ENCODE results near the gene SSTR4. TPM values are rescaled to one million over a fixed set of nuclear protein-coding genes. Genes with fewer than 3 reads are reported as not detected.

Gene SSTR4
- total and polyA plus RNA-seq, 2 of the 13 experiments (the other 11 are each of a cell fraction or from before 2014, with no cell fraction given): not detected

- in situ Hi-C loops (cut with HindIII; ENCODE audit: extremely low pct_ligation_motif_present, low pct_unique_long_range_greater_than_20kb): no loop called here
- WGBS (ENCODE audit: low lambda C conversion rate): 61% methylated on average over 3 of the region's 3 CpGs
- Histone ChIP-seq H3K4me1 (ENCODE audit: insufficient read depth, low read length) (peaks cover 9% of the 10 kb centered on the region), H2AFZ (ENCODE audit: low read length) (no peak overlapping the region), H3K36me3 (replicated peaks in 1 of 2; ENCODE audit: control insufficient read depth in 1 of 2, insufficient read depth in 2 of 2, low read length in 2 of 2) (no peaks in the 10 kb centered on the region), H3K9me3 (ENCODE audit: low read length) (no peaks in the 10 kb centered on the region), H3K27me3 (ENCODE audit: control insufficient read depth in 1 of 2, insufficient read depth in 2 of 2, low read length in 2 of 2) (no peaks in the 10 kb centered on the region), H3K79me2 (ENCODE audit: insufficient read depth, low read length) (no peaks in the 10 kb centered on the region), H4K20me1 (ENCODE audit: insufficient read depth, low read length) (no peaks in the 10 kb centered on the region), H3K9ac (ENCODE audit: insufficient read depth, low read depth, low read length) (no peak overlapping the region), H3K27ac (ENCODE audit: extremely low read length, insufficient read depth, low read length) (no peak overlapping the region), H3K4me2 (ENCODE audit: low read depth, low read length) (no peak overlapping the region), H3K4me3 (replicated peaks in 1 of 3; ENCODE audit: insufficient read depth in 1 of 3, low read depth in 2 of 3, low read length in 3 of 3) (no peak overlapping the region)
- ChIA-PET POLR2A (no interaction called here), CTCF (ENCODE audit: low intra/inter-chr PET ratio, low total read pairs) (no interaction called here)
- BruUV-seq (replicated peaks): no TSS peak
- DNase-seq (ENCODE audit: low spot score): no peak
- FAIRE-seq: no peak
- intact Hi-C loops (cut with micrococcal nuclease; ENCODE audit: unreplicated experiment): no loop called here
- no peak for ATAC-seq
- TF ChIP-seq, protein P1, sequence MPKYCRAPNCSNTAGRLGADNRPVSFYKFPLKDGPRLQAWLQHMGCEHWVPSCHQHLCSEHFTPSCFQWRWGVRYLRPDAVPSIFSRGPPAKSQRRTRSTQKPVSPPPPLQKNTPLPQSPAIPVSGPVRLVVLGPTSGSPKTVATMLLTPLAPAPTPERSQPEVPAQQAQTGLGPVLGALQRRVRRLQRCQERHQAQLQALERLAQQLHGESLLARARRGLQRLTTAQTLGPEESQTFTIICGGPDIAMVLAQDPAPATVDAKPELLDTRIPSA (CRISPR knock-in tag; IDR thresholded peaks at IDR 0.05; ENCODE audit: borderline replicate concordance): no peak
- TF ChIP-seq DBP (CRISPR knock-in tag; IDR thresholded peaks at IDR 0.05; ENCODE audit: not compliant biosample characterization): no peak
- no peak for TF ChIP-seq RBAK (CRISPR knock-in tag; IDR thresholded peaks at IDR 0.05)
- no peak for TF ChIP-seq FLYWCH1 (CRISPR knock-in tag; IDR thresholded peaks at IDR 0.05)
- TF ChIP-seq MAZ (IDR thresholded peaks at IDR 0.05; ENCODE audit: borderline replicate concordance, low read depth, low read length): no peak
- TF ChIP-seq MAZ (CRISPR knock-in tag; IDR thresholded peaks at IDR 0.05; ENCODE audit: low read depth): no peak
- no peak for TF ChIP-seq ZNF616 (CRISPR knock-in tag; IDR thresholded peaks at IDR 0.05; ENCODE audit: low read depth)
- no peak for TF ChIP-seq ZFP36L2 (CRISPR knock-in tag; IDR thresholded peaks at IDR 0.05)
- no peak for TF ChIP-seq ZNF878 (CRISPR knock-in tag; IDR thresholded peaks at IDR 0.05)
- no peak for TF ChIP-seq NFIB (CRISPR knock-in tag; IDR thresholded peaks at IDR 0.05; ENCODE audit: borderline replicate concordance)
- TF ChIP-seq KMT2B (CRISPR knock-in tag; IDR thresholded peaks at IDR 0.05): no peak
- TF ChIP-seq ZNF772 (CRISPR knock-in tag; IDR thresholded peaks at IDR 0.05): no peak
- TF ChIP-seq ZNF274 (CRISPR knock-in tag; IDR thresholded peaks at IDR 0.05): no peak
- TF ChIP-seq ZNF101 (CRISPR knock-in tag; IDR thresholded peaks at IDR 0.05; ENCODE audit: borderline replicate concordance, low read depth): no peak
- no peak for TF ChIP-seq GRHL1 (CRISPR knock-in tag; conservative IDR thresholded peaks at IDR 0.05)
- no peak for TF ChIP-seq ZNF782 (CRISPR knock-in tag; IDR thresholded peaks at IDR 0.05; ENCODE audit: borderline replicate concordance)
- TF ChIP-seq GLMP (CRISPR knock-in tag; IDR thresholded peaks at IDR 0.05; ENCODE audit: borderline replicate concordance): no peak
Measured at GRCh38 chr20:23063168-23063567, 28.1 kb downstream of the SSTR4 start.

All from HepG2 (cell line).